GM12892 (cell line): ENCODE data around the gene COPS4.

Experiments
- POLR2A ChIP-seq: IDR thresholded peaks from 2 replicates; pipeline ENCODE4 v1.6.1; 2011; ENCODE audit warnings: low read depth, low read length, control low read depth
- POLR2AphosphoS5 ChIP-seq: IDR thresholded peaks from 2 replicates; pipeline ENCODE4 v1.6.1; 2011; ENCODE audit warnings: low read depth, low read length, control low read depth

DNA sequence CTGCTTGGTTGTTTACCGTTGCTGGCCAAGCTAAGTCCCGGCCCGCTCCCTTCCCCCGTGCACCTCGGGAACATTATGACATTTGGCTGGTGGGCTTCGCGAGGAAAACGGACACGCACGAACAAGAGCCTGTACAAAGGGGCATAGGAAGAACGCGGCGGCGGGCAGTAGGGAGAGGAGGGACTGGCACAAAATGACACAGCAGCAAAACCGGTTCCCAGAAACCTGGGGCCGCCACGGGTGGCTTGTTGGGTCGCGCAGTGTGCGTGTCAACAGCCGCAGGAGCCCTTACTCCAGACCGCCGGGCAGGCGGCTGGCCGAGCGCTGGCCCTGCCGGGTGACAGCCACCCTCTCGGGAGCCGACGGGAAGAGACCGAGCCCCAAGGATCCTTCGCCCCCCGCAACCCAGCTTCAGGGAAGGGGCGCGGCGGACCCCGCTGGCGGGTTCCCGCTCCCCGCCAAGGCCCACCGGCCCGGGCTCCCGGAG lies 22.7 kb upstream of the COPS4 start:
- no peak for TF ChIP-seq POLR2AphosphoS5
- TF ChIP-seq POLR2A, result no peak
